Hepatocyte (in vitro differentiated cells): Measurements from ENCODE around the gene TPK1. TPM values are rescaled to one million over a fixed set of nuclear protein-coding genes. Genes with fewer than 3 reads are reported as not detected.
A peak's percentile ranks its signal among the peaks of the same experiment; 100 is the strongest.

ENCODE experiments used
- DNase-seq: peaks from one replicate; pipeline ENCODE4 v3.0.0-alpha.2; 2016; ENCODE audit warnings: low spot score
- H2AFZ ChIP-seq: fragments of 200-600 bp; sonication (generic); 2 replicates; pipeline ENCODE4 v1.6.0; 2016; ENCODE audit warnings: antibody characterized with exemption, mild to moderate bottlenecking
- H3K27ac ChIP-seq: fragments of 200-600 bp; sonication (generic); 2 replicates; pipeline ENCODE4 v1.5.1; 2016; ENCODE audit warnings: mild to moderate bottlenecking
- H3K27me3 ChIP-seq: fragments of 200-600 bp; sonication (generic); 2 replicates; pipeline ENCODE4 v1.6.1; 2016
- H3K36me3 ChIP-seq: fragments of 200-600 bp; sonication (generic); replicated peaks from 2 replicates; pipeline ENCODE4 v1.5.1; 2016; ENCODE audit warnings: low read depth; ENCODE audit not compliant: insufficient read depth
- H3K4me1 ChIP-seq: fragments of 200-600 bp; sonication (generic); 2 replicates; pipeline ENCODE4 v1.5.1; 2016; ENCODE audit warnings: mild to moderate bottlenecking, moderate library complexity; ENCODE audit not compliant: insufficient read depth
- H3K4me2 ChIP-seq: fragments of 200-600 bp; sonication (generic); 2 replicates; pipeline ENCODE4 v1.6.0; 2016
- H3K4me3 ChIP-seq: fragments of 200-600 bp; sonication (generic); 2 replicates; pipeline ENCODE4 v1.5.1; 2016; ENCODE audit warnings: mild to moderate bottlenecking
- H3K79me2 ChIP-seq: fragments of 200-600 bp; sonication (generic); 2 replicates; pipeline ENCODE4 v1.6.0; 2017; ENCODE audit warnings: mild to moderate bottlenecking
- H3K9me2 ChIP-seq: fragments of 200-600 bp; sonication (generic); replicated peaks from 2 replicates; pipeline ENCODE4 v1.6.0; 2017; ENCODE audit warnings: mild to moderate bottlenecking; ENCODE audit not compliant: insufficient read depth
- H3K9me3 ChIP-seq: fragments of 200-600 bp; sonication (generic); 2 replicates; pipeline ENCODE4 v1.5.1; 2016; ENCODE audit warnings: low read depth, mild to moderate bottlenecking
- H4K20me1 ChIP-seq: fragments of 200-600 bp; sonication (generic); 2 replicates; pipeline ENCODE4 v1.6.0; 2016; ENCODE audit warnings: mild to moderate bottlenecking; ENCODE audit not compliant: insufficient read depth, poor library complexity, severe bottlenecking
- EZH2 ChIP-seq: fragments of 200-600 bp; sonication (generic); IDR thresholded peaks from 2 replicates; pipeline ENCODE4 v1.6.1; 2016; ENCODE audit warnings: antibody characterized with exemption, mild to moderate bottlenecking, borderline replicate concordance
- EZH2phosphoT487 ChIP-seq: fragments of 200-600 bp; sonication (generic); IDR thresholded peaks from one replicate; pipeline ENCODE4 v1.6.1; 2018; ENCODE audit warnings: antibody characterized with exemption, mild to moderate bottlenecking, low read depth, moderate library complexity; ENCODE audit not compliant: unreplicated experiment, severe bottlenecking
- WGBS: methylation state at CpG from one replicate; pipeline ENCODE4 v1.1.6; 2016; ENCODE audit warnings: low lambda C conversion rate; ENCODE audit errors: missing lambda C conversion rate; 5-methylcytosine and 5-hydroxymethylcytosine counted together
- polyA plus RNA-seq: library from polyadenylated mRNA; unstranded; fragments of >200 nt; fragmentation: Nextera tagmentation; extraction: Ambion mirVana; gene quantifications from 2 replicates; pipeline ENCODE4 v1.2.1, GENCODE V29; 2016
- total RNA-seq: library from RNA; depleted of rRNA; stranded (reverse); fragments of >200 nt; gene quantifications from 2 replicates; pipeline ENCODE4 v1.2.3, GENCODE V29; 2014
- TF ChIP-seq, protein P1 (sequence below): fragments of 200-600 bp; sonication (generic); IDR thresholded peaks from 2 replicates; pipeline ENCODE4 v1.5.1; 2016; ENCODE audit warnings: antibody characterized with exemption, mild to moderate bottlenecking; ENCODE audit not compliant: poor library complexity

Gene TPK1
- total and polyA plus RNA-seq, 2 experiments from 2014 or later = 8.7 to 9.7 TPM

DNA sequence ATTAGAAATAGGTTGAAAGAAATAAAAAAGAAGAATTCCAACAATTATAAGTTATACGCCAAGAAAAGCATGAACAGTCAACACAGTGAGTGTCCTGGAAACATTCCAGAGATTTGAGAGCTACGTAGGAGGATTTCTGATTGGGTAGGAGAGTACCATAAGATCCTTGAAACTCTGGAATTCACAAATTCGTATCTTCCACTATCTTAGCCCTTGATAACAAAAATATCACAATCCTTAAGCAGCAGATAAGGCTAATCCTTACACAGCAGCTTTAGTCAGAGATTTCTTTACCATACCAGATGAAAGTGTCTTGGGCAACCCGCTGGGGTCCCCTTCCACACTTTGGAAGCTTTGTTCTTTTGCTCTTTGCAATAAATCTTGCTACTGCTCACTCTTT is 8.2 kb downstream of the TPK1 start:
- Histone ChIP-seq H3K27ac (no peak overlapping the region), H4K20me1 (no peaks in the 10 kb centered on the region), H3K36me3 (no peaks in the 10 kb centered on the region), H3K9me3 (no peaks in the 10 kb centered on the region), H3K4me2 (peak overlapping the region; percentile 52), H3K27me3 (no peaks in the 10 kb centered on the region), H3K9me2 (no peaks in the 10 kb centered on the region), H3K4me3 (no peak overlapping the region), H3K4me1 (no peaks in the 10 kb centered on the region), H3K79me2 (no peaks in the 10 kb centered on the region), H2AFZ (no peak overlapping the region)
- TF ChIP-seq EZH2phosphoT487 = no peak
- TF ChIP-seq, protein P1, sequence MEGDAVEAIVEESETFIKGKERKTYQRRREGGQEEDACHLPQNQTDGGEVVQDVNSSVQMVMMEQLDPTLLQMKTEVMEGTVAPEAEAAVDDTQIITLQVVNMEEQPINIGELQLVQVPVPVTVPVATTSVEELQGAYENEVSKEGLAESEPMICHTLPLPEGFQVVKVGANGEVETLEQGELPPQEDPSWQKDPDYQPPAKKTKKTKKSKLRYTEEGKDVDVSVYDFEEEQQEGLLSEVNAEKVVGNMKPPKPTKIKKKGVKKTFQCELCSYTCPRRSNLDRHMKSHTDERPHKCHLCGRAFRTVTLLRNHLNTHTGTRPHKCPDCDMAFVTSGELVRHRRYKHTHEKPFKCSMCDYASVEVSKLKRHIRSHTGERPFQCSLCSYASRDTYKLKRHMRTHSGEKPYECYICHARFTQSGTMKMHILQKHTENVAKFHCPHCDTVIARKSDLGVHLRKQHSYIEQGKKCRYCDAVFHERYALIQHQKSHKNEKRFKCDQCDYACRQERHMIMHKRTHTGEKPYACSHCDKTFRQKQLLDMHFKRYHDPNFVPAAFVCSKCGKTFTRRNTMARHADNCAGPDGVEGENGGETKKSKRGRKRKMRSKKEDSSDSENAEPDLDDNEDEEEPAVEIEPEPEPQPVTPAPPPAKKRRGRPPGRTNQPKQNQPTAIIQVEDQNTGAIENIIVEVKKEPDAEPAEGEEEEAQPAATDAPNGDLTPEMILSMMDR = no peak
- TF ChIP-seq EZH2 = no peak
- WGBS = 23% methylated on average over 4 of the region's 4 CpGs
- DNase-seq = peak; percentile 45

DNA sequence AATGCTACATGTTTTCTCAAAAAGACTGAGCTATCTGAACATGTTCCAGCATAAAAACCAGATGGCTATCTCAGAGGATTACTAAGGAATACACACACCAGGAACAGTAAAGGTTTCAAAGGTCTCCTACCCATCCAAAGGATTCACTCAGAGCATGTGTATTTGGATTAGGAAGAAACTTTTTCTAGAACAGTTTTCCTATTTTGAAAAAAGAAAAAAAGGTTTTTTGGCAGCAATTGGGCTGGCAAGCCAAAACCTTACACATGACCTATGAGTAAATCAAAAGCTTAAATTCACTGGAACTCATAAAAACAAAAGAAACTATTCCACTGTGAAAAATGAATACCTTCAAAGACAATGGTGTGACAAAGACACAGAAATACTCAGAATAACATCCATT is 9.6 kb downstream of the TPK1 start:
- Histone ChIP-seq H3K27ac (no peak overlapping the region), H3K36me3 (no peaks in the 10 kb centered on the region), H3K4me2 (no peak overlapping the region), H3K9me3 (no peaks in the 10 kb centered on the region), H4K20me1 (no peaks in the 10 kb centered on the region), H3K4me3 (no peak overlapping the region), H3K9me2 (no peaks in the 10 kb centered on the region), H2AFZ (no peak overlapping the region), H3K27me3 (no peaks in the 10 kb centered on the region), H3K4me1 (peaks cover 7% of the 10 kb centered on the region), H3K79me2 (no peaks in the 10 kb centered on the region)
- DNase-seq = no peak
- no peak for TF ChIP-seq EZH2
- TF ChIP-seq, protein P1 = no peak
- no peak for TF ChIP-seq EZH2phosphoT487

DNA sequence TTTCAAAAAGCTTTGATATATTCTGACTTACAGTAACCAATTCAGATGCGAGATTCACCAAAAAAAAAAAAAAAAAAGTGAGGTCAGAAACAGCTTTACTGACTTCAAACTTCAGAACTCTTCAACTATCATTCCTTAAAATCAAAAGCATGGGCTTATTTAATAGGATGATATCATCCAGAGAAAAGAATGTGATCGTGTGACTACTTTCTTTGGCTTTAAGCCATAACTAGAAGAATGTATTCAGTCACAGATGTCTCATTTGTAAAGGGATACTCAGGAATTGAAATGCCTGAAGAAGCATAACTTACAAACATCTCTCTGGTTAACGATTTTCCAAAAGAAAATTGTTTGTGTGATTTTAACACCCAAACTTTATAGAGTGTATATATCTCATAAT is 11.5 kb downstream of the TPK1 start:
- TF ChIP-seq EZH2 (no peak), EZH2phosphoT487 (no peak)
- TF ChIP-seq, protein P1 = no peak
- no peak overlapping the region for H2AFZ ChIP-seq
- H3K9me3 ChIP-seq = no peaks in the 10 kb centered on the region
- WGBS = 64% methylated on average over 3 of the region's 3 CpGs
- no peak overlapping the region for H3K4me2 ChIP-seq
- H3K79me2 ChIP-seq = no peaks in the 10 kb centered on the region
- peaks cover 7% of the 10 kb centered on the region for H3K4me1 ChIP-seq
- H3K4me3 ChIP-seq = no peak overlapping the region
- no peaks in the 10 kb centered on the region for H3K36me3 ChIP-seq
- no peak overlapping the region for H3K27ac ChIP-seq
- no peak for DNase-seq
- no peaks in the 10 kb centered on the region for H4K20me1 ChIP-seq
- H3K9me2 ChIP-seq = no peaks in the 10 kb centered on the region
- H3K27me3 ChIP-seq = no peaks in the 10 kb centered on the region

DNA sequence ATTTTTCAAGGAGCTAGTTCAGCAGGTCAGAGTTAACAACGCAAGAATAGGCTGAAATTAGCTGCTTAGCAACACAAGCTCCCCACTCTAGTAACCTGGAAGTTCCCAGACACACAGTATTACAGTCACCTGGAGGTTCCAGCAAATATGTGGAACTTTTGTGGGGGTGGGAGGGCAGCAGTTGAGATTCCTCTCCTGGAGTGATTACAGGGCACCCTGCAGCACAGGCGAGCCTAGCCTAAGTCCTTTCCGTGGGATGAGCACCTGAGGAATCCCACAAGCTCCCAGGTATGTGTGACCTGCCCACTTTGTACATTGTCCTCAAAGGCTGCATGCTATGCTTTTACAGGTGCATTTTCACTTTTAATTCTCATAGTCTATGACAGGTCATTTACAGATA is 13.6 kb downstream of the TPK1 start:
- TF ChIP-seq EZH2 = no peak
- TF ChIP-seq EZH2phosphoT487 = no peak
- TF ChIP-seq, protein P1 = no peak
- Histone ChIP-seq H3K79me2 (no peaks in the 10 kb centered on the region), H3K4me1 (peaks cover 7% of the 10 kb centered on the region), H3K4me2 (no peak overlapping the region), H3K27me3 (no peaks in the 10 kb centered on the region), H3K36me3 (no peaks in the 10 kb centered on the region), H3K9me3 (no peaks in the 10 kb centered on the region), H3K27ac (no peak overlapping the region), H2AFZ (no peak overlapping the region), H4K20me1 (no peaks in the 10 kb centered on the region), H3K4me3 (no peak overlapping the region), H3K9me2 (no peaks in the 10 kb centered on the region)
- WGBS = 48% methylated on average over 3 of the region's 3 CpGs
- no peak for DNase-seq
